ENCODE data around the gene KCNT2. TPM values are rescaled to one million over a fixed set of nuclear protein-coding genes. Genes with fewer than 3 reads are reported as not detected.
"Not testable (repeated sequence)": the region's sequence is repeated elsewhere in the genome, so short reads cannot be mapped to it uniquely, and the experiment has no call there.

KCNT2 gene
- total RNA-seq, 6 experiments from 2014 or later, result 0.23 to 1.4 (median 0.32) TPM

GRCh38 chr1:196515904-196516303 is 92.3 kb downstream of the KCNT2 start:
- TF ChIP-seq CTCF (IDR thresholded peaks at IDR 0.05), result no peak
- H3K36me3 Mint-ChIP-seq (ENCODE audit: low read depth), result no peaks in the 10 kb centered on the region; the same call in 1 of the 2 replicates
- H3K9me3 Mint-ChIP-seq, result peaks cover 10% of the 10 kb centered on the region
- H3K27me3 Mint-ChIP-seq (ENCODE audit: insufficient read depth), result no peaks in the 10 kb centered on the region; the same call in 1 of the 2 replicates
- no peak overlapping the region for H3K4me3 Mint-ChIP-seq
- DNase-seq, result no peak
- no peak overlapping the region for H3K27ac Mint-ChIP-seq
- no peaks in the 10 kb centered on the region for H3K4me1 Mint-ChIP-seq (ENCODE audit: low read depth)

GRCh38 chr1:196513821-196514220 is 94.4 kb downstream of the KCNT2 start:
- H3K27ac Mint-ChIP-seq, result no peak overlapping the region
- no peak for TF ChIP-seq CTCF (IDR thresholded peaks at IDR 0.05)
- H3K9me3 Mint-ChIP-seq, result peaks cover 7% of the 10 kb centered on the region
- H3K4me1 Mint-ChIP-seq (ENCODE audit: low read depth), result no peaks in the 10 kb centered on the region
- H3K36me3 Mint-ChIP-seq (ENCODE audit: low read depth), result no peaks in the 10 kb centered on the region; the same call in 1 of the 2 replicates
- DNase-seq, result no peak
- H3K4me3 Mint-ChIP-seq, result no peak overlapping the region
- no peaks in the 10 kb centered on the region; the same call in 1 of the 2 replicates for H3K27me3 Mint-ChIP-seq (ENCODE audit: insufficient read depth)

GRCh38 chr1:196510451-196510850 is 97.8 kb downstream of the KCNT2 start:
- no peak for DNase-seq
- H3K27me3 Mint-ChIP-seq (ENCODE audit: insufficient read depth), result no peaks in the 10 kb centered on the region
- H3K27ac Mint-ChIP-seq, result no peak overlapping the region
- no peak overlapping the region for H3K4me3 Mint-ChIP-seq
- no peaks in the 10 kb centered on the region for H3K9me3 Mint-ChIP-seq
- H3K4me1 Mint-ChIP-seq (ENCODE audit: low read depth), result no peaks in the 10 kb centered on the region
- H3K36me3 Mint-ChIP-seq (ENCODE audit: low read depth), result no peaks in the 10 kb centered on the region
- no peak for TF ChIP-seq CTCF (IDR thresholded peaks at IDR 0.05)

DNA sequence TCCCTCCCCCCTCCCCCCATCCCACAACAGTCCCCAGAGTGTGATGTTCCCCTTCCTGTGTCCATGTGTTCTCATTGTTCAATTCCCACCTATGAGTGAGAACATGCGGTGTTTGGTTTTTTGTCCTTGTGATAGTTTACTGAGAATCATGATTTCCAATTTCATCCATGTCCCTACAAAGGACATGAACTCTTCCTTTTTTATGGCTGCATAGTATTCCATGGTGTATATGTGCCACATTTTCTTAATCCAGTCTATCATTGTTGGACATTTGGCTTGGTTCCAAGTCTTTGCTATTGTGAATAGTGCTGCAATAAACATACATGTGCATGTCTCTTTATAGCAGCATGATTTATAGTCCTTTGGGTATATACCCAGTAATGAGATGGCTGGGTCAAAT is 104.0 kb downstream of the KCNT2 start:
- not testable (repeated sequence) for H3K9me3 Mint-ChIP-seq; H3K27ac Mint-ChIP-seq; H3K36me3 Mint-ChIP-seq (ENCODE audit: low read depth); H3K4me1 Mint-ChIP-seq (ENCODE audit: low read depth); H3K27me3 Mint-ChIP-seq (ENCODE audit: insufficient read depth); DNase-seq; H3K4me3 Mint-ChIP-seq

GRCh38 chr1:196502437-196502836 is 105.8 kb downstream of the KCNT2 start:
- no peak overlapping the region for H3K4me3 Mint-ChIP-seq
- H3K27me3 Mint-ChIP-seq (ENCODE audit: insufficient read depth), result no peaks in the 10 kb centered on the region

More at GRCh38 chr1:196502437-196502836, 105.8 kb downstream of the KCNT2 start:
- Mint-ChIP-seq H3K9me3 (no peaks in the 10 kb centered on the region), H3K27ac (no peak overlapping the region), H3K4me1 (ENCODE audit: low read depth) (no peaks in the 10 kb centered on the region), H3K36me3 (ENCODE audit: low read depth) (no peaks in the 10 kb centered on the region)
- no peak for DNase-seq
- no peak for TF ChIP-seq CTCF (IDR thresholded peaks at IDR 0.05)
